Spinal cord (tissue), 10 donors: ENCODE data around the gene WDTC1. TPM values are rescaled to one million over a fixed set of nuclear protein-coding genes. Genes with fewer than 3 reads are reported as not detected.

Experiments
- DNase-seq, 6 donors: peaks; one replicate each; pipeline versions ENCODE4 v3.0.0 to v3.0.0-alpha.2; 2013 to 2015; ENCODE audit warnings: low spot score in 6 of 6, low read depth in 4 of 6
- H3K27ac ChIP-seq: one replicate; pipeline ENCODE4 v1.5.1; 2013; ENCODE audit warnings: low read depth, low read length, control low read depth
- H3K27me3 ChIP-seq: one replicate; pipeline ENCODE4 v1.6.1; 2013; ENCODE audit warnings: low read length; ENCODE audit not compliant: control insufficient read depth, insufficient read depth
- H3K36me3 ChIP-seq: one replicate; pipeline ENCODE4 v1.6.1; 2013; ENCODE audit warnings: low read length; ENCODE audit not compliant: control insufficient read depth, insufficient read depth
- H3K4me1 ChIP-seq: one replicate; pipeline ENCODE4 v1.6.1; 2013; ENCODE audit warnings: low read length; ENCODE audit not compliant: control insufficient read depth, insufficient read depth
- H3K4me3 ChIP-seq: one replicate; pipeline ENCODE4 v1.5.1; 2013; ENCODE audit warnings: low read depth, low read length, control low read depth
- H3K9me3 ChIP-seq: one replicate; pipeline ENCODE4 v1.6.1; 2013; ENCODE audit warnings: low read length; ENCODE audit not compliant: control insufficient read depth, insufficient read depth
- WGBS: methylation state at CpG from one replicate; pipeline ENCODE4 v1.1.5; 2013; ENCODE audit warnings: missing lambda C conversion rate; ENCODE audit not compliant: insufficient coverage; 5-methylcytosine and 5-hydroxymethylcytosine counted together
- polyA plus RNA-seq, 2 donors: library from polyadenylated mRNA; unstranded; fragments of 120-200 nt; gene quantifications; one replicate each; pipeline ENCODE4 v1.2.1, GENCODE V29; 2013; ENCODE audit not compliant: insufficient read length in 2 of 2
- total RNA-seq, 2 donors: library from RNA; depleted of rRNA in 1 of 2; stranded (reverse); fragments of 120-200 nt in 1 of 2; fragments of >200 nt in 1 of 2; gene quantifications; one replicate each; pipeline versions ENCODE4 v1.2.3 to v1.2.4, GENCODE V29; 2013 to 2014
- donor health status: healthy.

WDTC1 gene
- total and polyA plus RNA-seq, 4 donors = 22.3 to 52.0 (median 34.4) TPM

DNA sequence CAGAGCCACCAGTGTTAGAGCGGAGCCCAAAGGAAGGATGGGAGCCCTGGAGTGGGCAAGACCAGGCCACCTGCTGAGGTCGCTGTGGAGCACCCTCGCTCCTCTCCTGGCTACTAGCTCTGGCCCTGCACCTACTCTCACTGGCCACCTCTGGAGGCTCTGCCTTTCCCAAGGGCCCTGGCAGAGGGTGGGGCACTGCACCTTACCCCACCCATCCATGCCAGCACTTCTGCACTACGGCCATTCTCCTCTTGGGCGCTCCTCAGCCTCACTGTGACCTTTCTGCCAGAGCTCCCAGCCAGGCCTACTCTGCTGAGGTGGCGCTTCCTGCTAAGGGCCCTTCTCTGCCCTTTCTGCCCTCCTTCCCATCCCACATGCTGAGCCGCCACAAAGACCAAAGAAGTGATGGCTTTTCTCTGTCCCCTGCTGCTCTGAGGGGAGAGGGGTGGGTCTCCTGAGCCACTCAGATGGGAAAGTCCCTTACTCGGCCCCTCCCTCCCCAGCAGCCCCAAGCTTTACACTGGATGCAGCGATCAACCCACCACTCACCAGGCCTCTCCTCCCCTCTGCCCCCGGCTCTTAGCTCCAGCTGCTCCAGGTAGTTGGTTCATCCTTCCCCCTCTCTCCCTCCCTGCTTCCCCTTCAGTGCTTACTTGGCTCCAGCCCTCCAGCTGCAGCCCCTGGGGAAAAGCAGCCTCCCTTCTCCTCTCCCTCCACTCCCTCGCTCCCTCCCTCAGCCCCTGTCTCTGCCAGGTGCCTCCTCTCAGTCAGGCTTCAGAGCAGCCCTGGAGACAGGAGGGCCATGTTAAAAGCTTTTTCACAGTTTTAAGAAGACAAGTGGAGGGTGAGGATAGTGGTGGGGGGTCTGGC is 72.7 kb downstream of the WDTC1 start:
- Histone ChIP-seq H3K4me3 (no peak overlapping the region), H3K4me1 (peaks cover 18% of the 10 kb centered on the region), H3K27ac (no peak overlapping the region), H3K9me3 (no peaks in the 10 kb centered on the region), H3K36me3 (peaks cover 51% of the 10 kb centered on the region), H3K27me3 (no peaks in the 10 kb centered on the region)
- 52% methylated on average over 9 of the region's 11 CpGs for WGBS
- peak in 2 of 6 donors; percentile 38 to 47 for DNase-seq

DNA sequence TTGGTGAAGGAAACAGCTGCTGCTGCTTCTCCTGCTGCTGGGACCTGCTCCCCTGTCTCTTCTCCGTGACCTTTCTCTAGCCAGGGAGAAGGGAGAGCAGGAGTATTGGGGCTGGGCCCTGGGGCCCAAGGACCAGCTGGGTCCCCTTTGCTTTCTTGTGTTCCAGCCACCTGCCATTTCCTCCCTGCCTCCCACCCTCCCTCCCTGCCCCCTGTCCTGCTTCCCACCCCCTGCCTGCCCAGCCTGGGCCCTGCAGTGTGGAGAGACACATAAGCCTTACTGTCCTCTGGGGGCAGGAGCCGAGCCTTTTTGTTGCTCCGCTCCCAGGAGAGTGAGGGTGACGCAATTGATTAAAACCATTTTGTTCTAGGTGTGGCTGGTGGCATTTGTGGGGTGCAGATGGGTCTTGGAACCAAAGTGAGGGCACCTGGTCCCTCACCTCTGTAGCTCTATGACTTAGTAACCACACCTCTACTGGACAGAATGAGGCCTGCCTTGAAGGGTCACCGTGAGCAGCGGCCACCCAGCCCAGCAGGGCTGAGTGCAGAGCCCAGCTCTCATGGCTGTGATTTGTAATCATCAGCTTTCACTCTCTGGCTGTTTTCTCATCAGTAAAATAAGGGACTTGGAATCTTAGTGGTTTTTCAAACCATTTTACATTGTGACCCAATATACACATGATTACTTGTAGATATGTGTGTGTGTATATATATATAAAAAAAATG is 73.6 kb downstream of the WDTC1 start:
- Histone ChIP-seq H3K9me3 (no peaks in the 10 kb centered on the region), H3K27ac (no peak overlapping the region), H3K4me3 (no peak overlapping the region), H3K27me3 (no peaks in the 10 kb centered on the region), H3K36me3 (peaks cover 45% of the 10 kb centered on the region), H3K4me1 (peaks cover 18% of the 10 kb centered on the region)
- no peak for DNase-seq
- WGBS = 17% methylated on average over 1 of the region's 6 CpGs

DNA sequence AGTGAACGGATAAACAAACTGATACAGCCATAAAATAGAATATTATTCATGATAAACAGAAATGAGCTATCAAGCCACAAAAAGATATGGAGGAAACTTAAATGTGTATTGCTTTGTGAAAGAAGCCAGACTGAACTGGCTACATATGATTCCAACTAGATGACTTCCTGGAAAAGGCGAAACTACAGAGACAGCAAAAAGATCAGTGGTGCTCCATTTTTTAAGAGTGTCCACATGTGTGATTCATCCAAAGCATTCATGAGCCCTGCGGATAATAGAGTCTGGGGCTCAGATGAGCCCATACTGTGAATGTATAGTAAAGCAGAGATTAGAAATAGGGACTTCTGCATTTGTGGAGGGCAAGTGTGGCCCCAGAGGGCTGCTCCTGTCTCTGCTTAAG is 79.7 kb downstream of the WDTC1 start:
- H3K27me3 ChIP-seq = no peaks in the 10 kb centered on the region
- H3K36me3 ChIP-seq = no peaks in the 10 kb centered on the region
- DNase-seq = no peak
- no peak overlapping the region for H3K4me3 ChIP-seq
- 73% methylated on average over 2 of the region's 3 CpGs for WGBS
- H3K4me1 ChIP-seq = peaks cover 12% of the 10 kb centered on the region
- H3K9me3 ChIP-seq = no peaks in the 10 kb centered on the region
- no peak overlapping the region for H3K27ac ChIP-seq

DNA sequence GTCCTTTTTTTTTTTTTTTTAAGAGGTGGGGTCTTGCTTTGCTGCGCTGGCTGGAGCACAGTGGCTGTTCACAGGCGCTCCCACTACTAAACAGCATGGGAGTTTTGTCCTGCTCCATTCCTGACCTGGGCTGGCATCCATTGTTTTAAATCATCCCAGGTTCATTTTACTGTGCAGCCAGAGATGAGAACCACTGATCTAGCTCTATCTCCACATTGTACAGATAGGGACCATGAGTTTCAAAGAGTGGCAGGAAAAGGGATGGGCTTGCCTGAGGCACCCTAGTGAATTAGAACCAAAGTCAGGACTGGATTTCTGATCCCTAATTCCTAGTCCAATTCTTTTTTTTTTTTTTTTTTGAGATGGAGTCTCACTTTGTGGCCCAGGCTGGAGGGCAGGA is 80.3 kb downstream of the WDTC1 start:
- H3K4me1 ChIP-seq = peaks cover 12% of the 10 kb centered on the region
- no peak for DNase-seq
- no peaks in the 10 kb centered on the region for H3K9me3 ChIP-seq
- no peaks in the 10 kb centered on the region for H3K27me3 ChIP-seq
- H3K4me3 ChIP-seq = no peak overlapping the region
- H3K36me3 ChIP-seq = no peaks in the 10 kb centered on the region
- no peak overlapping the region for H3K27ac ChIP-seq
- WGBS = 86% methylated on average over 1 of the region's 2 CpGs

DNA sequence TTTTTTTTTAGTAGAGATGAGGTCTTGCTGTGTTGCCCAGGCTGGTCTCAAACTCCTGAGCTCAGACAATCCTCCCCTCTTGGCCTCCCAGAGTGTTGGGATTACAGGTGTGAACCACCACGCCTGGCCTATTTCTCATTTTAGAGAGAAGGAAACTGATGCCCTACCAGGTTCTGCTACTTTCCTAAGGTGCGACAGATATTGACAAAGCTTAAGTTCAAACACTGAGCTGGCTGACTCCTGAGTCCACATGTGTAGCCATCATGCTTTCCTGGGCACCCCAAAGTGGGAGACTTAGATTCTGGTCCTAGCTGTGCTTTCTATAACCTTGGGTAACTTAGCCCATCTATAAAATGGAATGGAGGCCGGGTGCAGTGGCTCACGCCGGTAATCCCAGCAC is 82.4 kb downstream of the WDTC1 start:
- Histone ChIP-seq H3K9me3 (no peaks in the 10 kb centered on the region), H3K27ac (no peak overlapping the region), H3K36me3 (no peaks in the 10 kb centered on the region), H3K27me3 (no peaks in the 10 kb centered on the region), H3K4me3 (no peak overlapping the region), H3K4me1 (peaks cover 19% of the 10 kb centered on the region)
- WGBS = 89% methylated on average over 5 of the region's 5 CpGs
- no peak for DNase-seq

DNA sequence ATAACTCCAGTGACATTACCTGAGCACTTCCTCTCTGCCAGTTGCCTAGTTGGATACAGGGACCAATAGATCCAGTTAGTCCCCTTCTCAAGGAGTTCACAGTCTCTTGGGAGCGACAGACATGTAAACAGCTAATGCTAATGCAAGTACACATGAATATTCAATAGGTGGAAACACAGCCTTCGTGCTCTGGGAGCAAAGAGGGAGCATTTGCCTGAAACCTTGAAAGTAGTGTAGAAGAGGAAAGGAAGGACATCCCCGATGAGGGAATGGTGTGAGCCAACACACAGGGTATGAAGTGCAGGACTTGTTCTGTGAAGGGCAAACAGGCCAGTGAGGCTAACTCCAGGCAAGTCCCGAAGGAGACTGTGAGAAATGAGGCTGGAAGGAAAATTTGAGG is 83.7 kb downstream of the WDTC1 start:
- DNase-seq = peak in 3 of 6 donors; percentile 10 to 72 (median 60)
- Histone ChIP-seq H3K4me3 (no peak overlapping the region), H3K27me3 (no peaks in the 10 kb centered on the region), H3K36me3 (no peaks in the 10 kb centered on the region), H3K9me3 (no peaks in the 10 kb centered on the region), H3K27ac (peak overlapping the region; percentile 69), H3K4me1 (peaks cover 20% of the 10 kb centered on the region)
- WGBS = 10% methylated on average over 3 of the region's 4 CpGs

DNA sequence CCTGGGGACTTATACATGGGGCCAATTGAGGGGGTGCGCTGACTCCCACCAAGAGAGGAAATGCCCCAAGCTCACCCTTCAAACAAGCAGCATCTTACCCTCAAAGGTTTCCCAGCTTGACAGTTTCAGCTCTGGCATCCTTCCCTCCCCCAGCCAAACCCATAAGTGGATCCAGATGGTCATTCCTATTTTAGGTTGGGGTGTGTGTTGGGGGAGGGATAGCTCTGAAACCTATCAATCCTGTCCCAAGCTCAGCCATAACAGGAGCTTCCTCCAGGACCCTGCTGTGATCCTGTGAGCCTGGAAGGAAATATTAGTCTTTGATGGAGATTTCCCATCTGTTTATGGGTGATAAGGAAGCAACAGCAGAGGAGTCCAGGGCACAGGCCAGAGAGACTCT is 84.2 kb downstream of the WDTC1 start:
- no peaks in the 10 kb centered on the region for H3K9me3 ChIP-seq
- peaks cover 24% of the 10 kb centered on the region for H3K4me1 ChIP-seq
- H3K4me3 ChIP-seq = no peak overlapping the region
- no peaks in the 10 kb centered on the region for H3K27me3 ChIP-seq
- H3K27ac ChIP-seq = peak overlapping the region; percentile 69
- WGBS = no CpG with 5 or more reads among the region's 1 CpG
- peak in 2 of 6 donors; percentile 32 to 75 for DNase-seq
- H3K36me3 ChIP-seq = no peaks in the 10 kb centered on the region

DNA sequence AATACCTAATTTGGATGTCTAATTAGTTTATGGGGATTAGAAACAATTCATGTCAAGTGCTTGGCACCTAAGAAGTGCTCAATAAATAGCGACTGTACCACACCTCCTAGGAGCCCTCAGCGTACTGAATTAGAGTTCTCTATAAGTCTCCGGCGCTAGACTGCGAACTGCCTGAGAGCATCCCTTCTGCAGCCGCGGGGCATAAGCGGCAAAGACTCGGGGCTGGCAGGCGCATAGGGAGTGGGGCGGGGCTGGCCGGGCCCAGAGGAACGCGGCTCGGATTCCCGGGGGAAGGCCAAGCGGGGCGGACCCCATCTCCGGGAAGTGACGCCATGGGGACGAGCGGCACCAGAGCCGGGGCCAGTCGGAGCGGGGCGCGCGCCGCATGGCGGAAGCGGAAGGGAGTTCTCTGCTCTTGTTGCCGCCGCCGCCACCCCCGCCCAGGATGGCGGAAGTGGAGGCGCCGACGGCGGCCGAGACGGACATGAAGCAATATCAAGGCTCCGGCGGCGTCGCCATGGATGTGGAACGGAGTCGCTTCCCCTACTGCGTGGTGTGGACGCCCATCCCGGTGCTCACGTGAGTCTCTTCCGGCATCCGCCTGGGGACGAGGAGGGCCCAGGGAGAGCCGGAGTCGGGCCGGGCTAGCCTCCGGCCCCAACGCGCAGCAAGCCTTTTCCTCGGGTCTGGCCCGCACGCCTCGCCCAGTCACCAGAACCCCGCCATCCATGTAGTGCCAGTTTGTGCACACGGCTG is 87.6 kb downstream of the WDTC1 start, which contains the start of gene TMEM222:
Gene TMEM222 (plus strand): TSS at position 351 of the 756 bp plus-strand sequence. CDS start 35 bp downstream, at position 386.
- 0% methylated on average over 66 of the region's 67 CpGs for WGBS

DNA sequence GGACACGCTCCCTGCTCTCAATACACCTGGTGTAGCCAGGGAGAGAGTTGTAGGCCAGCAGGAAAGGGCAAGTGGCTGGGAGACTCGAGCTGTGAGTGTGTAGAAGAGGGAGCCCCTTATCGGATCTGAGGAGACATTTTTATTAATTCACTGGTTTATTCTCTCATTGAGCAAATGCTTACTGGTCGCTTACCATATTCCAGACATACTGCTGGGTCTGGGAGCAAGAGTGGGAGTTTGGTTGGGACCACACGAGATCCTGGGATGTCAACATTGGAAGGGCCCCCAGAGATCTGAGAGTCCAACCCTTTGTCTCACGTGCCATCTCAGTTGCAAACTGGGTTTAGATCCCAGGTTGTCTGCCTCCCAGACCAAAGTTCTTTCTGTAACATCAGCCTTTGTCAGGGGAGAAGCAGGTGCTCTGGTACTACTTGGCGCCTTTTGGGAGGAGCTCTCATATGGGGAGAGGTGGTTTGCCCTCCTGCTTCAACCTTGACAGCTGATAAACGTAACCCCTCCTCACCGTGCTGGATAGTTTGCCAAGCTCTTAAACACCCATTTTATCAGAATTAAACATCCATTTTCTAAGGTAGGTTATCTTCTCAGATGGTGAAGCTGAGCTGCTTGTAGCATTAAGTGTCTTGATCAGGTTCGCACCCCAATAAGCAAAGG is 88.3 kb downstream of the WDTC1 start:
- H3K36me3 ChIP-seq = peaks cover 18% of the 10 kb centered on the region
- H3K27me3 ChIP-seq = no peaks in the 10 kb centered on the region
- peak overlapping the region; percentile 80 for H3K27ac ChIP-seq
- WGBS = 0% methylated on average over 2 of the region's 10 CpGs
- peak overlapping the region; percentile 99 for H3K4me3 ChIP-seq
- no peak for DNase-seq
- no peaks in the 10 kb centered on the region for H3K9me3 ChIP-seq
- H3K4me1 ChIP-seq = peaks cover 18% of the 10 kb centered on the region

More for the DNA sequence above, 87.6 kb downstream of the WDTC1 start, which contains the start of gene TMEM222:
- Histone ChIP-seq H3K27ac (peak within 1 kb of the TSS; percentile 80), H3K4me1 (peaks cover 24% of the 10 kb centered on the region), H3K27me3 (no peaks in the 10 kb centered on the region), H3K4me3 (peak within 1 kb of the TSS; percentile 99), H3K36me3 (peaks cover 11% of the 10 kb centered on the region), H3K9me3 (no peaks in the 10 kb centered on the region)
- DNase-seq = peak; percentile 82 to 99 (median 94)
